Caco-2 (cell line): ENCODE measurements around the gene GPR32. TPM values are rescaled to one million over a fixed set of nuclear protein-coding genes. Genes with fewer than 3 reads are reported as not detected.

Source experiments
- BruUV-seq: library from RNA; stranded (reverse); fragments of 400-500 nt; replicated peaks from 2 replicates; lab custom pipeline; 2021; lab: Mats Ljungman, UMichigan
- CTCF ChIA-PET: fragments of 300-600 bp; sonication (Branson Sonifier 250); formaldehyde crosslinking; loops from one replicate; lab custom pipeline; 2022; ENCODE audit warnings: antibody characterized with exemption; lab: Charles Lee
- POLR2A ChIA-PET: fragments of 300-600 bp; sonication (Branson Sonifier 250); formaldehyde crosslinking; loops from one replicate; lab custom pipeline; 2022; ENCODE audit warnings: antibody characterized with exemption; lab: Charles Lee
- DNase-seq, 2 experiments: peaks; one replicate each; pipeline versions ENCODE4 v3.0.0 to v3.0.0-alpha.2; 2020 to 2022
- H3K27me3 ChIP-seq: replicated peaks from 2 replicates; pipeline ENCODE4 v1.6.0; 2011; ENCODE audit warnings: low read length; ENCODE audit not compliant: control insufficient read depth, insufficient read depth
- H3K36me3 ChIP-seq: 2 replicates; pipeline ENCODE4 v1.5.1; 2011; ENCODE audit warnings: low read length; ENCODE audit not compliant: control insufficient read depth, insufficient read depth
- H3K4me1 ChIP-seq: fragments of 250-450 bp; sonication (Bioruptor Pico); 2 replicates; pipeline ENCODE4 v1.5.1; 2020; ENCODE audit warnings: mild to moderate bottlenecking
- H3K4me3 ChIP-seq: 2 replicates; pipeline ENCODE4 v1.5.1; 2011; ENCODE audit warnings: low read depth, mild to moderate bottlenecking, control low read depth, low read length
- H3K9me3 ChIP-seq: fragments of 250-450 bp; sonication (Bioruptor Pico); 2 replicates; pipeline ENCODE4 v1.5.1; 2020; ENCODE audit warnings: mild to moderate bottlenecking, moderate library complexity
- H3K27ac Mint-ChIP-seq: one replicate; pipeline ENCODE4 v1.8.0; 2022; ENCODE audit warnings: mixed read lengths; ENCODE audit not compliant: unreplicated experiment
- H3K27me3 Mint-ChIP-seq: one replicate; pipeline ENCODE4 v1.8.0; 2022; ENCODE audit warnings: mixed read lengths; ENCODE audit not compliant: insufficient read depth, unreplicated experiment
- H3K36me3 Mint-ChIP-seq: one replicate; pipeline ENCODE4 v1.8.0; 2022; ENCODE audit warnings: mild to moderate bottlenecking, mixed read lengths; ENCODE audit not compliant: insufficient read depth, unreplicated experiment
- H3K4me1 Mint-ChIP-seq: one replicate; pipeline ENCODE4 v1.8.0; 2022; ENCODE audit warnings: low read depth, mixed read lengths; ENCODE audit not compliant: unreplicated experiment
- H3K4me3 Mint-ChIP-seq: one replicate; pipeline ENCODE4 v1.8.0; 2022; ENCODE audit warnings: mild to moderate bottlenecking, moderate library complexity, mixed read lengths; ENCODE audit not compliant: unreplicated experiment
- H3K9me3 Mint-ChIP-seq: one replicate; pipeline ENCODE4 v1.8.0; 2022; ENCODE audit warnings: mixed read lengths; ENCODE audit not compliant: unreplicated experiment
- intact Hi-C: fragments of 100-400 bp; cut with micrococcal nuclease; formaldehyde crosslinking; loops from one replicate; pipeline ENCODE4 v1.10.0; 2022; ENCODE audit not compliant: unreplicated experiment
- total RNA-seq: library from RNA; stranded (reverse); gene quantifications from 2 replicates; pipeline ENCODE4 v1.2.3, GENCODE V29; 2022
- TF ChIP-seq, protein P1 (sequence below), 2 experiments: fragments of 200-600 bp in 1 of 2; IDR thresholded peaks; 1 replicate in 1 of 2; 2 replicates in 1 of 2; pipeline versions ENCODE4 v1.5.1 to v1.8.0; 2011 to 2022; ENCODE audit warnings: antibody characterized with exemption in 1 of 2, control low read depth in 1 of 2, inconsistent platforms in 1 of 2, low read depth in 1 of 2, low read length in 1 of 2, mild to moderate bottlenecking in 1 of 2, moderate library complexity in 1 of 2; ENCODE audit not compliant: insufficient read depth in 1 of 2, severe bottlenecking in 1 of 2, unreplicated experiment in 1 of 2

The GPR32 gene
- total RNA-seq, 1 experiment from 2014 or later, result not detected

DNA sequence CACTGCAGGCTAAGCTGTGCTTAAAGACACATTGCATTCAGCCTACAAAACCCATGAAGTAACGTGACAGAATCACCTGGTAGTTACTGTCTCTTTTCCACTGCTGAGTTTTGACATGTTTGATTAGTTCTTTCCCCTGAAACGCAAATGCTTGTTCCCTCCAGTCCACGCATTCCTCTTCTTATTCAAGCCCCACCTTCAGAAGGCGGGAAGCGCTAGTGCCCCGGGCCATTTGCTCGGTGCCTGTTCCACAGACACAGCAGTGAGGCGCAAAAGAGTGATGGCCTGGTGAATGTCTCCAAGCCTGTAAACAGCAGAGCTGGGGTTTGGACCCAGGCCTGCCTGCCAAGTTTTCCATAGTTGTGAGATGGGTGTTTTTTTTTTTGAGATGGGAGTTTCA is 30.8 kb downstream of the GPR32 start:
- TSS peak; percentile 3 for BruUV-seq
- DNase-seq, result no peak
- no peaks in the 10 kb centered on the region for H3K9me3 Mint-ChIP-seq
- Histone ChIP-seq H3K27me3 (no peaks in the 10 kb centered on the region), H3K9me3 (no peaks in the 10 kb centered on the region), H3K4me3 (no peak overlapping the region), H3K4me1 (peaks cover 10% of the 10 kb centered on the region; the same call in 1 of the 2 replicates), H3K36me3 (peaks cover 13% of the 10 kb centered on the region)
- peaks cover 95% of the 10 kb centered on the region for H3K36me3 Mint-ChIP-seq
- intact Hi-C loops, result no loop called here
- no peaks in the 10 kb centered on the region for H3K27me3 Mint-ChIP-seq
- H3K27ac Mint-ChIP-seq, result no peak overlapping the region
- TF ChIP-seq, protein P1, sequence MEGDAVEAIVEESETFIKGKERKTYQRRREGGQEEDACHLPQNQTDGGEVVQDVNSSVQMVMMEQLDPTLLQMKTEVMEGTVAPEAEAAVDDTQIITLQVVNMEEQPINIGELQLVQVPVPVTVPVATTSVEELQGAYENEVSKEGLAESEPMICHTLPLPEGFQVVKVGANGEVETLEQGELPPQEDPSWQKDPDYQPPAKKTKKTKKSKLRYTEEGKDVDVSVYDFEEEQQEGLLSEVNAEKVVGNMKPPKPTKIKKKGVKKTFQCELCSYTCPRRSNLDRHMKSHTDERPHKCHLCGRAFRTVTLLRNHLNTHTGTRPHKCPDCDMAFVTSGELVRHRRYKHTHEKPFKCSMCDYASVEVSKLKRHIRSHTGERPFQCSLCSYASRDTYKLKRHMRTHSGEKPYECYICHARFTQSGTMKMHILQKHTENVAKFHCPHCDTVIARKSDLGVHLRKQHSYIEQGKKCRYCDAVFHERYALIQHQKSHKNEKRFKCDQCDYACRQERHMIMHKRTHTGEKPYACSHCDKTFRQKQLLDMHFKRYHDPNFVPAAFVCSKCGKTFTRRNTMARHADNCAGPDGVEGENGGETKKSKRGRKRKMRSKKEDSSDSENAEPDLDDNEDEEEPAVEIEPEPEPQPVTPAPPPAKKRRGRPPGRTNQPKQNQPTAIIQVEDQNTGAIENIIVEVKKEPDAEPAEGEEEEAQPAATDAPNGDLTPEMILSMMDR (IDR thresholded peaks at IDR 0.05; ENCODE audit: insufficient read depth in 1 of 2, low read depth in 1 of 2, low read length in 1 of 2, severe bottlenecking in 1 of 2, unreplicated experiment in 1 of 2), result no peak
- ChIA-PET CTCF (interaction anchor here (0.5 kb wide), 1 partner anchor 315 kb away, joined by 4 read pairs; no protein-coding TSS in a partner anchor), POLR2A (no interaction called here)
- H3K4me3 Mint-ChIP-seq, result peak overlapping the region; percentile 19
- peaks cover 8% of the 10 kb centered on the region for H3K4me1 Mint-ChIP-seq

GRCh38 chr19:50803633-50804419 is 33.6 kb downstream of the GPR32 start:
- H3K9me3 ChIP-seq, result no peaks in the 10 kb centered on the region
- no peaks in the 10 kb centered on the region for H3K27me3 ChIP-seq
- Mint-ChIP-seq H3K4me1 (peaks cover 12% of the 10 kb centered on the region), H3K27ac (peak overlapping the region; percentile 99), H3K4me3 (peak overlapping the region; percentile 93), H3K9me3 (no peaks in the 10 kb centered on the region), H3K27me3 (no peaks in the 10 kb centered on the region), H3K36me3 (peaks cover 71% of the 10 kb centered on the region)
- DNase-seq, result no peak
- ChIA-PET POLR2A (interaction anchor here (0.6 kb wide), 2 partner anchors 116 to 187 kb away, joined by 3 read pairs; no protein-coding TSS in a partner anchor), CTCF (interaction anchor here (0.9 kb wide), 1 partner anchor 118 kb away, joined by 6 read pairs; no protein-coding TSS in a partner anchor)
- intact Hi-C loops, result no loop called here
- BruUV-seq, result TSS peak; percentile 76
- H3K4me3 ChIP-seq, result peak overlapping the region; percentile 62
- H3K4me1 ChIP-seq, result peaks cover 10% of the 10 kb centered on the region; the same call in 1 of the 2 replicates
- TF ChIP-seq, protein P1 (IDR thresholded peaks at IDR 0.05; ENCODE audit: insufficient read depth in 1 of 2, low read depth in 1 of 2, low read length in 1 of 2, severe bottlenecking in 1 of 2, unreplicated experiment in 1 of 2), result no peak
- H3K36me3 ChIP-seq, result peaks cover 6% of the 10 kb centered on the region

DNA sequence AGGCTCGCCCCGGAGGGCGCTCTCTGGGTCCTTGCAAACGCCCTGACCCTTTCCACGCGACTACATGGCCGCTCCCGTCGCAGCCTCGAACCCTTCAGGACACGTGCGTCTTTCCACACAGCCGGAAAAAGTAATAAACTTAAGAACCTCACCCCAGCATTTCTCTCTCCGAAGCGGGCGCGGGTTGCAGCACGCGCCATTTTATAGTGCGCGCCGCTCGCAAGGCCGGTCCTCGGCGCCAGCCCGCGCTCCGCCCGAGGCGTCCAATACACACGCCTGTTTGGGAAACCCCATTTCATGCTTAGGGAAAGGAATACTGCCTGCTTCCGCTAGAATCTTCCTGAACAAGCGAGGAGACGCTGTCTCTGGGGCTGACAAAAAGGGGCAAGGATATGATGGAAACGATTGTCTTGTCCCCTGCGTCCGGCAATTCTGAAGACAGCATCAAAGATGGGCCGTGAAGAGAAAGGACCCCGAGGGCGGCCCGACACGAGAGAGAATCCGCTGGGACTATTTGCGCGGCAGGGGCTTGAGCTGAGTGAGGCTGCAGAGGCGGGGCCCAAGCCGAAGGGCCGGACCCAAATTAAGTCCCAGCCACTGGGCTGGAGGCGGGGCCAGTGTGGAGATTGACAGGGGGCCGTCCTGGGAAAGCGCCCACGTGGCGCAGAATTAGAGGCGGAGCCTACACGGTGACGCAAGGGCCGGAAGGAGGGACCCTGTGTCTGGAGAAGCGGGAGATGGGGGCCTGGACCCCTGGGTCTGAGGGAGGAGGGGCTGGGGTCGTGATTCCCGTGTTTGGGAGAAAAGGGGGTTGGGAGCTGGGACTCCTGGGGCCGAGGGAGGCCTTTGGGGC is 34.4 kb downstream of the GPR32 start:
- peaks cover 4% of the 10 kb centered on the region; the same call in 1 of the 2 replicates for H3K36me3 ChIP-seq
- DNase-seq, result peak; percentile 99
- BruUV-seq, result no TSS peak
- intact Hi-C loops, result loop anchor here (1.0 kb wide), 1 partner anchor 304 kb away; the partner anchor contains the start of gene CTU1
- peaks cover 63% of the 10 kb centered on the region for H3K36me3 Mint-ChIP-seq
- H3K9me3 Mint-ChIP-seq, result peaks cover 3% of the 10 kb centered on the region
- no peaks in the 10 kb centered on the region for H3K9me3 ChIP-seq
- ChIA-PET CTCF (interaction anchor here (0.6 to 0.9 kb wide), 3 partner anchors 80 to 290 kb away, joined by 4 to 7 read pairs (median 6); no protein-coding TSS in a partner anchor), POLR2A (interaction anchor here (0.6 to 1.0 kb wide), 8 partner anchors 8 to 420 kb away, joined by 3 to 7 read pairs (median 3); partner anchors contain the start of genes JOSD2 and POLD1)
- peaks cover 10% of the 10 kb centered on the region; the same call in 1 of the 2 replicates for H3K4me1 ChIP-seq
- H3K4me3 Mint-ChIP-seq, result peak overlapping the region; percentile 93
- H3K4me3 ChIP-seq, result peak overlapping the region; percentile 62
- H3K27me3 ChIP-seq, result no peaks in the 10 kb centered on the region
- TF ChIP-seq, protein P1 (IDR thresholded peaks at IDR 0.05; ENCODE audit: insufficient read depth in 1 of 2, low read depth in 1 of 2, low read length in 1 of 2, severe bottlenecking in 1 of 2, unreplicated experiment in 1 of 2), result no peak
- H3K27me3 Mint-ChIP-seq, result no peaks in the 10 kb centered on the region
- H3K4me1 Mint-ChIP-seq, result peaks cover 12% of the 10 kb centered on the region
- peak overlapping the region; percentile 99 for H3K27ac Mint-ChIP-seq
